Endodermal cell (in vitro differentiated cells): Measurements from ENCODE around the gene AAK1. TPM values are rescaled to one million over a fixed set of nuclear protein-coding genes. Genes with fewer than 3 reads are reported as not detected.

Experiments
- DNase-seq: peaks from one replicate; pipeline ENCODE4 v3.0.0-alpha.2; 2017
- H3K27ac ChIP-seq: 2 replicates; pipeline ENCODE4 v1.5.1; 2013; ENCODE audit warnings: mild to moderate bottlenecking, low read depth, low read length, moderate library complexity
- H3K27me3 ChIP-seq: 2 replicates; pipeline ENCODE4 v1.6.1; 2013; ENCODE audit warnings: mild to moderate bottlenecking, low read length, moderate library complexity; ENCODE audit not compliant: insufficient read depth, control insufficient read depth, poor library complexity, severe bottlenecking
- H3K36me3 ChIP-seq: 2 replicates; pipeline ENCODE4 v1.7.0; 2013; ENCODE audit warnings: mild to moderate bottlenecking, low read length, moderate library complexity; ENCODE audit not compliant: control insufficient read depth, insufficient read depth
- H3K4me1 ChIP-seq: one replicate; pipeline ENCODE4 v1.7.0; 2013; ENCODE audit warnings: low read length; ENCODE audit not compliant: control insufficient read depth, insufficient read depth
- H3K4me3 ChIP-seq: 2 replicates; pipeline ENCODE4 v1.5.1; 2013; ENCODE audit warnings: mild to moderate bottlenecking, low read length, moderate library complexity
- H3K9ac ChIP-seq: 2 replicates; pipeline ENCODE4 v1.6.1; 2013; ENCODE audit warnings: mild to moderate bottlenecking, low read length, moderate library complexity; ENCODE audit not compliant: poor library complexity, severe bottlenecking; ENCODE audit errors: extremely low read depth
- H3K9me3 ChIP-seq: 2 replicates; pipeline ENCODE4 v1.6.1; 2013; ENCODE audit warnings: mild to moderate bottlenecking, low read length, moderate library complexity; ENCODE audit not compliant: control insufficient read depth
- H3K27ac Mint-ChIP-seq: 2 replicates; pipeline ENCODE4 v1.8.0; 2020; ENCODE audit warnings: mixed read lengths
- H3K27me3 Mint-ChIP-seq: 2 replicates; pipeline ENCODE4 v1.8.0; 2021; ENCODE audit warnings: mild to moderate bottlenecking, mixed read lengths; ENCODE audit not compliant: insufficient read depth
- H3K36me3 Mint-ChIP-seq: 2 replicates; pipeline ENCODE4 v1.8.0; 2020; ENCODE audit warnings: low read depth, mixed read lengths
- H3K4me1 Mint-ChIP-seq: 2 replicates; pipeline ENCODE4 v1.8.0; 2020; ENCODE audit warnings: mixed read lengths
- H3K4me3 Mint-ChIP-seq: 2 replicates; pipeline ENCODE4 v1.8.0; 2020; ENCODE audit warnings: mild to moderate bottlenecking, moderate library complexity, mixed read lengths
- H3K9me3 Mint-ChIP-seq: 2 replicates; pipeline ENCODE4 v1.8.0; 2020; ENCODE audit warnings: mild to moderate bottlenecking, mixed read lengths
- WGBS, 2 experiments: methylation state at CpG; one replicate each; pipeline versions ENCODE4 v1.1.5 to v1.1.7; 2013; ENCODE audit warnings: missing lambda C conversion rate in 2 of 2, mixed read lengths in 1 of 2; ENCODE audit not compliant: insufficient coverage in 1 of 2, insufficient read length in 1 of 2; 5-methylcytosine and 5-hydroxymethylcytosine counted together
- total RNA-seq, 2 donors: library from RNA; stranded (reverse); fragmentation: NEBNext Ultra II Directional in 1 of 2; extraction: Animal tissue kit (Norgen Biotek cat#: 25700) in 1 of 2; gene quantifications; 2 replicates in 1 of 2; 3 replicates in 1 of 2; pipeline ENCODE4 v1.2.1, GENCODE V29; 2021
- TF ChIP-seq, protein P1 (sequence below): fragments of 200-600 bp; sonication (generic); conservative IDR thresholded peaks from 2 replicates; pipeline ENCODE4 v1.5.0; 2021; ENCODE audit warnings: antibody characterized with exemption, mild to moderate bottlenecking

Gene AAK1
- total RNA-seq, 2 donors from 2014 or later: 29.2 to 34.7 TPM

DNA sequence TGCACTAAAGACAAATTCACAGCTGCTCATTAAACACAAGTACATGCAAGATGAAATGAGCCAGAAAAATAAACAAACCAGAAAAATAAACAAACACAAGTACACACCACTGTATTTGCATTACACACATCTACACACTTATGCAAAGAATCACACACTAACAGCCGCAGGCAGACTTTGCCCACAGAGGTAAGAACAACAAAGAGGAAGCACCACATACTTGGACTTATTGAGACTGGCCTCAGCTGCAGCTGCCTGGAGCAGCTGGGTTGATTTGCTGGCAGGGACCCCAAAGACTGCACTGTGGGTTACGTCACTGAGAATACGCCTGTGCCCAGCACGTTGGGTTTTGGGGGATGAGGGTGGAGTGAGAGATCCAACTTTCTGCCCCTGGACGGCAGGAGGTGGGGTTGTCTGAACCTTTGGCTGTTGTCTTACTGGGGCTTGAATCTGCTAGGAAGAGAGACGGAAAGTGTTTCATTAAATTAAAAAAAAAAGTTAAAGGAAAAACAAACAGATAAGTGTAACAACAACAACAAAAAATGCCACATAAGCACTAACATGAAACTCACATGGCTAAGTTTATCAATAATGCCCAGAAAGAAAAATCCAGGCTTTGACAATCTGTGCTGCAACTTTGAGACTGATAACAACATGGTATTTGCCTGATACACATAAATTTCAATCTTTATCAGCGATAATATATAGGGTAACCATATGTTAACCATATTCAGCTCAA, 134.4 kb downstream of the AAK1 start:
- WGBS, 2 experiments: 91 to 100% methylated on average over 3 to 6 of the region's 7 CpGs
- Mint-ChIP-seq H3K36me3 (peaks cover 59% of the 10 kb centered on the region), H3K4me3 (no peak overlapping the region), H3K27ac (no peak overlapping the region), H3K27me3 (no peaks in the 10 kb centered on the region), H3K4me1 (no peaks in the 10 kb centered on the region), H3K9me3 (no peaks in the 10 kb centered on the region)
- no peaks in the 10 kb centered on the region for H3K4me1 ChIP-seq
- H3K9me3 ChIP-seq: no peaks in the 10 kb centered on the region
- no peaks in the 10 kb centered on the region for H3K27me3 ChIP-seq
- TF ChIP-seq, protein P1, sequence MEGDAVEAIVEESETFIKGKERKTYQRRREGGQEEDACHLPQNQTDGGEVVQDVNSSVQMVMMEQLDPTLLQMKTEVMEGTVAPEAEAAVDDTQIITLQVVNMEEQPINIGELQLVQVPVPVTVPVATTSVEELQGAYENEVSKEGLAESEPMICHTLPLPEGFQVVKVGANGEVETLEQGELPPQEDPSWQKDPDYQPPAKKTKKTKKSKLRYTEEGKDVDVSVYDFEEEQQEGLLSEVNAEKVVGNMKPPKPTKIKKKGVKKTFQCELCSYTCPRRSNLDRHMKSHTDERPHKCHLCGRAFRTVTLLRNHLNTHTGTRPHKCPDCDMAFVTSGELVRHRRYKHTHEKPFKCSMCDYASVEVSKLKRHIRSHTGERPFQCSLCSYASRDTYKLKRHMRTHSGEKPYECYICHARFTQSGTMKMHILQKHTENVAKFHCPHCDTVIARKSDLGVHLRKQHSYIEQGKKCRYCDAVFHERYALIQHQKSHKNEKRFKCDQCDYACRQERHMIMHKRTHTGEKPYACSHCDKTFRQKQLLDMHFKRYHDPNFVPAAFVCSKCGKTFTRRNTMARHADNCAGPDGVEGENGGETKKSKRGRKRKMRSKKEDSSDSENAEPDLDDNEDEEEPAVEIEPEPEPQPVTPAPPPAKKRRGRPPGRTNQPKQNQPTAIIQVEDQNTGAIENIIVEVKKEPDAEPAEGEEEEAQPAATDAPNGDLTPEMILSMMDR: no peak
- H3K36me3 ChIP-seq: peaks cover 70% of the 10 kb centered on the region
- no peak overlapping the region for H3K9ac ChIP-seq
- no peak for DNase-seq
- no peak overlapping the region for H3K4me3 ChIP-seq
- H3K27ac ChIP-seq: no peak overlapping the region

DNA sequence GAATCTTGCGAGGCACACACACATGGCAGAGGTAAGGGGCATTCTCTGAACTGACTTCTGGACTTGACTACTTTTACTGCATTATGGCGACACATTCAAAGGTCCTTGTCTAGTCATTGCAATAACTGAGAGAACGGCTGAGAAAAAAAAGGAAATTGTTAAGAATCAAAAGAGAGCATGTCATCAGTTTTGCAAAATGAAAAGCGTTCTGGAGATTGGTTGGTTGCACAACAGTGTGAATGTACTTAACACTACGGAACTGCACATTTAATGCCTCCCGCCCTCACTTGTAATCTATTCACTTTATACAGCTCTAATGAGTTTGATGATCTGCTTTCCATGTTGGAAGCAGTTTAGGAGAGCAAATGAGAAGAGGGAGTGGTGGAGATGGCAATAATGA, 137.8 kb downstream of the AAK1 start:
- Histone ChIP-seq H3K9me3 (no peaks in the 10 kb centered on the region), H3K4me1 (no peaks in the 10 kb centered on the region), H3K36me3 (peaks cover 54% of the 10 kb centered on the region), H3K27me3 (no peaks in the 10 kb centered on the region), H3K27ac (no peak overlapping the region), H3K9ac (no peak overlapping the region), H3K4me3 (no peak overlapping the region)
- Mint-ChIP-seq H3K36me3 (peaks cover 36% of the 10 kb centered on the region), H3K9me3 (no peaks in the 10 kb centered on the region), H3K27ac (no peak overlapping the region), H3K4me3 (no peak overlapping the region), H3K27me3 (no peaks in the 10 kb centered on the region), H3K4me1 (peaks cover 3% of the 10 kb centered on the region)
- TF ChIP-seq, protein P1: no peak
- 95 to 100% methylated on average over 6 of the region's 6 CpGs for WGBS, 2 experiments
- DNase-seq: no peak

DNA sequence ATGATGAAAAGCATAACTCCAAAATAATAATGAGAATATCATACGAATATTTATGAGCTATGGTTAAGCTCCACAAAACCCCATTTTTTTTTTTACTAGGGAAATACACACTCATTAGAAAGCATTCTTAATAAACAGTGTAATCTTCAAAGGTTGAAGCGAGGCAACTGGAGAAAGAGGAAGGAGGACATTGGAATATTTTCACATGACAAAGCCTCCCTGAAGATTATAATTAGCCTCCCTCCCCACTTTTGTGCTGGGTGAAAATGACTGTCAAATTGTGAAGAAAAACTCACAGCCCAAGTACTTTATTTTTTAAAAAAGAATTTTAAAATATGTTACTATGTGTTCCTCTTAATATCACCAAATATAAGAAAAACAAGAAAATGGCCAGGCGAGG, 142.2 kb downstream of the AAK1 start:
- 94% methylated on average over 3 of the region's 3 CpGs; no CpG with 5 or more reads in 1 of the 2 experiments for WGBS, 2 experiments

More for the DNA sequence above, 142.2 kb downstream of the AAK1 start:
- DNase-seq: no peak
- peaks cover 9% of the 10 kb centered on the region for H3K4me1 Mint-ChIP-seq
- no peaks in the 10 kb centered on the region for H3K9me3 Mint-ChIP-seq
- no peak overlapping the region for H3K27ac ChIP-seq
- TF ChIP-seq, protein P1: no peak
- H3K27me3 Mint-ChIP-seq: no peaks in the 10 kb centered on the region
- no peak overlapping the region for H3K9ac ChIP-seq
- peaks cover 24% of the 10 kb centered on the region for H3K36me3 ChIP-seq
- no peaks in the 10 kb centered on the region for H3K9me3 ChIP-seq
- no peaks in the 10 kb centered on the region for H3K4me1 ChIP-seq
- no peak overlapping the region for H3K4me3 ChIP-seq
- H3K27ac Mint-ChIP-seq: no peak overlapping the region
- H3K27me3 ChIP-seq: no peaks in the 10 kb centered on the region
- H3K4me3 Mint-ChIP-seq: no peak overlapping the region
- H3K36me3 Mint-ChIP-seq: peaks cover 19% of the 10 kb centered on the region
